Mucosa of descending colon (tissue), 3 donors: ENCODE data around the gene COL8A1. TPM values are rescaled to one million over a fixed set of nuclear protein-coding genes. Genes with fewer than 3 reads are reported as not detected.

Source experiments
- ATAC-seq: fragments of 200-7000 bp; cut with Tn5 transposase; one replicate; pipeline ENCODE4 v1.9.1; 2020; ENCODE audit warnings: mild to moderate bottlenecking, moderate library complexity
- DNase-seq, 3 donors: peaks; one replicate each; pipeline ENCODE4 v3.0.0-alpha.2; 2020
- H3K36me3 ChIP-seq: fragments of 200-600 bp; one replicate; pipeline ENCODE4 v1.8.0; 2021; ENCODE audit warnings: low read depth, mild to moderate bottlenecking
- H3K4me1 ChIP-seq: fragments of 200-600 bp; one replicate; pipeline ENCODE4 v1.8.0; 2021; ENCODE audit warnings: low read depth, mild to moderate bottlenecking
- H3K4me3 ChIP-seq: fragments of 200-600 bp; one replicate; pipeline ENCODE4 v1.8.0; 2021; ENCODE audit warnings: mild to moderate bottlenecking
- H3K9me3 ChIP-seq: fragments of 200-600 bp; one replicate; pipeline ENCODE4 v1.8.0; 2021; ENCODE audit warnings: mild to moderate bottlenecking
- intact Hi-C, 2 donors: fragments of 100-400 bp; cut with DNase I in 1 of 2; cut with micrococcal nuclease in 1 of 2; formaldehyde crosslinking; loops; one replicate each; pipeline versions ENCODE4 v1.11.0 to v1.11.1; 2022; cut with DNase I, micrococcal nuclease
- total RNA-seq, 3 donors: library from RNA; stranded (reverse); fragmentation: NEBNext Ultra II Directional in 2 of 3; extraction: Animal tissue kit (Norgen Biotek cat#: 25700) in 2 of 3; gene quantifications; one replicate each; pipeline versions ENCODE4 v1.2.1 to v1.2.4, GENCODE V29; 2021 to 2023
- TF ChIP-seq, protein P1 (sequence below): fragments of 200-600 bp; IDR thresholded peaks from one replicate; pipeline ENCODE4 v1.8.0; 2022; ENCODE audit warnings: antibody characterized with exemption, mild to moderate bottlenecking
- donor health status: DM: no; HTN: no; CAD: no; lungs with moderate emphysema.
- donor health status: DM: no; HTN: no; CAD: no.
- donor health status: DM: no; HTN: yes; CAD: no.

Gene COL8A1
- total RNA-seq, 3 donors from 2014 or later: 0.75 to 7.6 (median 3.8) TPM

GRCh38 chr3:99634881-99635280 is 3.5 kb upstream of the COL8A1 start:
- H3K4me3 ChIP-seq: no peak overlapping the region
- no peaks in the 10 kb centered on the region for H3K4me1 ChIP-seq
- H3K36me3 ChIP-seq: no peaks in the 10 kb centered on the region
- TF ChIP-seq, protein P1, sequence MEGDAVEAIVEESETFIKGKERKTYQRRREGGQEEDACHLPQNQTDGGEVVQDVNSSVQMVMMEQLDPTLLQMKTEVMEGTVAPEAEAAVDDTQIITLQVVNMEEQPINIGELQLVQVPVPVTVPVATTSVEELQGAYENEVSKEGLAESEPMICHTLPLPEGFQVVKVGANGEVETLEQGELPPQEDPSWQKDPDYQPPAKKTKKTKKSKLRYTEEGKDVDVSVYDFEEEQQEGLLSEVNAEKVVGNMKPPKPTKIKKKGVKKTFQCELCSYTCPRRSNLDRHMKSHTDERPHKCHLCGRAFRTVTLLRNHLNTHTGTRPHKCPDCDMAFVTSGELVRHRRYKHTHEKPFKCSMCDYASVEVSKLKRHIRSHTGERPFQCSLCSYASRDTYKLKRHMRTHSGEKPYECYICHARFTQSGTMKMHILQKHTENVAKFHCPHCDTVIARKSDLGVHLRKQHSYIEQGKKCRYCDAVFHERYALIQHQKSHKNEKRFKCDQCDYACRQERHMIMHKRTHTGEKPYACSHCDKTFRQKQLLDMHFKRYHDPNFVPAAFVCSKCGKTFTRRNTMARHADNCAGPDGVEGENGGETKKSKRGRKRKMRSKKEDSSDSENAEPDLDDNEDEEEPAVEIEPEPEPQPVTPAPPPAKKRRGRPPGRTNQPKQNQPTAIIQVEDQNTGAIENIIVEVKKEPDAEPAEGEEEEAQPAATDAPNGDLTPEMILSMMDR: no peak
- H3K9me3 ChIP-seq: no peaks in the 10 kb centered on the region
- DNase-seq (no peak), ATAC-seq (no peak)
- intact Hi-C loops: no loop called here

DNA sequence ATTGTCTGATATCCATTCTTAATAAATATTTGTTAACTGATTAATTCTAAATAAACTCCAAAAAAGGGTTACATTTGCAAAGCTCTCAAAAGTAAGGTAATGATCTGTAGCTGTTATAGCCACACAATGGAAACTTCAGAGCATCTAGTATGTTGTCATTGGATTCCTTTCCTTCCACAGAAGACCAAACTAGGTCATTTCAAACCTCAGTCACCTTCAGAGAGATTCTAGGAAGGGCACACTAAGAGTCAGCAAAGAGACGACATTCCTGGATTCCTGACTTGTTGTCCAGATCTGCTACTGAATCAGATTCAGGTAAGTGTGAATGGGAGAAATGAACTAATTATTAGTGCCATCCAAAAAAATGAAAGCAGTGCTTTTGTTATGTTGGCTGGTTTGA is 3.0 kb upstream of the COL8A1 start:
- Histone ChIP-seq H3K9me3 (no peaks in the 10 kb centered on the region), H3K36me3 (no peaks in the 10 kb centered on the region), H3K4me1 (no peaks in the 10 kb centered on the region), H3K4me3 (no peak overlapping the region)
- TF ChIP-seq, protein P1: no peak
- ATAC-seq (no peak), DNase-seq (no peak)
- intact Hi-C loops: no loop called here

DNA sequence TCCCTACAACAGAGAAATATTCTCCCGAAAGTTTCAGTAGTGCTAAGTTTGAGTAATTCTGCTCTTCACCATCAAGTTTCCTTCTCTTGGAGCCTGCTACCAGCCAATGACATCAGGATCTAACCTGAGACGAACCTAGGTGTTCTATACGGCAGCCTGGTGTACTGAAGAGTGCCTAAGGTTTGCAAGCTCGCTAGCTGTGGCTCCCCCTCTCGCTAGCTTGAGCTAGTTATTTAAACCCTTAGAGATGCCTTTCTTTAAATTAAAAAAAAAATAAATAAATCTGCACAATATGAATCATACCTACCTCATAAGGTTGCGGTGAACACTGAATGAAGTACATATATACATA is 1.4 kb upstream of the COL8A1 start:
- TF ChIP-seq, protein P1: no peak
- no peak overlapping the region for H3K4me3 ChIP-seq
- DNase-seq (no peak), ATAC-seq (no peak)
- no peaks in the 10 kb centered on the region for H3K36me3 ChIP-seq
- H3K4me1 ChIP-seq: no peaks in the 10 kb centered on the region
- intact Hi-C loops: no loop called here
- H3K9me3 ChIP-seq: no peaks in the 10 kb centered on the region

- Histone ChIP-seq H3K4me1 (no peaks in the 10 kb centered on the region), H3K9me3 (no peaks in the 10 kb centered on the region), H3K36me3 (no peaks in the 10 kb centered on the region), H3K4me3 (no peak overlapping the region)
- DNase-seq (no peak), ATAC-seq (no peak)
- intact Hi-C loops: no loop called here
- TF ChIP-seq, protein P1: no peak
Observed at GRCh38 chr3:99637368-99638111, 854 bp upstream of the COL8A1 start.

GRCh38 chr3:99639579-99639978 is 1.2 kb downstream of the COL8A1 start:
- Histone ChIP-seq H3K4me1 (no peaks in the 10 kb centered on the region), H3K4me3 (no peak overlapping the region), H3K9me3 (no peaks in the 10 kb centered on the region), H3K36me3 (no peaks in the 10 kb centered on the region)
- TF ChIP-seq, protein P1: no peak
- DNase-seq (no peak), ATAC-seq (no peak)
- intact Hi-C loops: no loop called here
